ENCODE measurements around the gene RNU1-2.
"Not testable (repeated sequence)": the region's sequence is repeated elsewhere in the genome, so short reads cannot be mapped to it uniquely, and the experiment has no call there.

The RNU1-2 gene

GRCh38 chr1:16931206-16931934, 35.6 kb downstream of the RNU1-2 start:
- H3K27ac ChIP-seq (ENCODE audit: low read depth, low read length); H3K4me1 ChIP-seq (ENCODE audit: control insufficient read depth, insufficient read depth, low read length); H3K9me3 ChIP-seq (ENCODE audit: control insufficient read depth, insufficient read depth, low read length); H3K27me3 ChIP-seq (ENCODE audit: control insufficient read depth, insufficient read depth, low read length); H3K4me3 ChIP-seq (ENCODE audit: low read depth, low read length); H3K9ac ChIP-seq (ENCODE audit: low read depth, low read length): not testable (repeated sequence)
- H3K36me3 ChIP-seq (ENCODE audit: control insufficient read depth, insufficient read depth, low read length) = peaks cover 54% of the 10 kb centered on the region

- H3K36me3 ChIP-seq (ENCODE audit: control insufficient read depth, insufficient read depth, low read length) = peaks cover 65% of the 10 kb centered on the region
- not testable (repeated sequence) for H3K9ac ChIP-seq (ENCODE audit: low read depth, low read length); H3K27me3 ChIP-seq (ENCODE audit: control insufficient read depth, insufficient read depth, low read length); H3K4me3 ChIP-seq (ENCODE audit: low read depth, low read length); H3K9me3 ChIP-seq (ENCODE audit: control insufficient read depth, insufficient read depth, low read length); H3K27ac ChIP-seq (ENCODE audit: low read depth, low read length); H3K4me1 ChIP-seq (ENCODE audit: control insufficient read depth, insufficient read depth, low read length)
Observed at GRCh38 chr1:16933945-16934344, 38.2 kb downstream of the RNU1-2 start.

DNA sequence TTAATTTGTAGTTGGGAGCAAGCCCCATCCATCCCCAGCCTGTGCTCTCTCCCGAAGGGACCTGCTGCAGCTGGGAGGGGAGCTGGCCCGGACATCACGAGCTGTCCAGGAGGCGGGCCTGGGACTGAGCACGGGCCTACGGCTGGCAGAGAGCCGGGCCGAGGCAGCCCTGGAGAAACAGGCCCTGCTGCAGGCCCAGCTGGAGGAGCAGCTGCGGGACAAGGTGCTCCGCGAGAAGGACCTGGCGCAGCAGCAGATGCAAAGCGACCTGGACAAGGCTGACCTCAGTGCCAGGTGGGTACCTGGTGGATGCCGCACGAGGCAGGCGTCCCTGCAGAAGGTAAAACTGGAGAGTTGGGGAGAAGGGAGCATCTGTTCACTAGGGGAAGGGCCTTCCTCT, 40.8 kb downstream of the RNU1-2 start:
- not testable (repeated sequence) for H3K27me3 ChIP-seq (ENCODE audit: control insufficient read depth, insufficient read depth, low read length); H3K4me1 ChIP-seq (ENCODE audit: control insufficient read depth, insufficient read depth, low read length); H3K9ac ChIP-seq (ENCODE audit: low read depth, low read length); H3K27ac ChIP-seq (ENCODE audit: low read depth, low read length); H3K9me3 ChIP-seq (ENCODE audit: control insufficient read depth, insufficient read depth, low read length); H3K4me3 ChIP-seq (ENCODE audit: low read depth, low read length)
- peaks cover 67% of the 10 kb centered on the region for H3K36me3 ChIP-seq (ENCODE audit: control insufficient read depth, insufficient read depth, low read length)

- H3K9me3 ChIP-seq (ENCODE audit: control insufficient read depth, insufficient read depth, low read length) = no peaks in the 10 kb centered on the region
- peak overlapping the region; percentile 44 for H3K4me3 ChIP-seq (ENCODE audit: low read depth, low read length)
- H3K4me1 ChIP-seq (ENCODE audit: control insufficient read depth, insufficient read depth, low read length) = peaks cover 7% of the 10 kb centered on the region
- no peak overlapping the region for H3K9ac ChIP-seq (ENCODE audit: low read depth, low read length)
- H3K27me3 ChIP-seq (ENCODE audit: control insufficient read depth, insufficient read depth, low read length) = no peaks in the 10 kb centered on the region
- H3K27ac ChIP-seq (ENCODE audit: low read depth, low read length) = peak overlapping the region; percentile 72
- peaks cover 67% of the 10 kb centered on the region for H3K36me3 ChIP-seq (ENCODE audit: control insufficient read depth, insufficient read depth, low read length)
Observed at GRCh38 chr1:16938351-16939321, 42.9 kb downstream of the RNU1-2 start.

DNA sequence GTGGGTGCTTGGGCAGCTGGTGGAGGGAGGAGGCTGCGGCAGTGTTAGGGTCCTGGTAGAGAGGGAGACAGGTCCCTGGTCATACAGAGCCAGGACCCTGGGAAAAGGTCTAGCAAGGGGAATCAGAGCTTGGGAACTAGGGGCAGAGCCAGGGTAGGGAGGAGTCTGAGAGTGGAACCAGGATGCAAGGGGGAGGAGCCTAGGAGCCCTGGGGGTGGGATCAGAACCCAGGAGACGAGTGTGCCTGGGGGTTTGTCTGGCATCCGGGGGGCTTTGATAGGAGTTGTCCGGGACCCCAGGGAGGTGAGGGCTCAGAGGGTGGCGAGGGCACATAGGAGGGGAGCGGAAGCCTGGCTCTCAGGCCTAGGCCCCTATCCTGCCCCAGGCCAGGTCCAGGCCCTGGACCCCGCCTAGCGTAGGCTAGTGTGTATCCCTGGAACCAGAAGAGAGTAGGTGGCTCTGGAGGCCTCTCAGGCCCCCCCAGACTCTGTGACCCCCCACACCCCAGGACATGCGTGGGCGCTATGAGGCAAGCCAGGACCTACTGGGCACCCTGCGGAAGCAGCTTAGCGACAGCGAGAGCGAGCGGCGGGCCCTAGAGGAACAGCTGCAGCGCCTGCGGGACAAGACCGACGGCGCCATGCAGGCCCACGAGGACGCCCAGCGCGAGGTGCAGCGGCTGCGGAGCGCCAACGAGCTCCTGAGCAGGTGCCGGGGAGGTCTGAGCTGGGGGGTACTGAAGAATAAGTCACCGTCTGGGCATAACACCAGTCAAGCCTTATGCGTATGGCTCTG, 43.8 kb downstream of the RNU1-2 start:
- H3K9me3 ChIP-seq (ENCODE audit: control insufficient read depth, insufficient read depth, low read length); H3K27me3 ChIP-seq (ENCODE audit: control insufficient read depth, insufficient read depth, low read length); H3K4me3 ChIP-seq (ENCODE audit: low read depth, low read length); H3K9ac ChIP-seq (ENCODE audit: low read depth, low read length); H3K4me1 ChIP-seq (ENCODE audit: control insufficient read depth, insufficient read depth, low read length): not testable (repeated sequence)
- Histone ChIP-seq H3K36me3 (ENCODE audit: control insufficient read depth, insufficient read depth, low read length) (peaks cover 67% of the 10 kb centered on the region), H3K27ac (ENCODE audit: low read depth, low read length) (peak overlapping the region; percentile 72)

DNA sequence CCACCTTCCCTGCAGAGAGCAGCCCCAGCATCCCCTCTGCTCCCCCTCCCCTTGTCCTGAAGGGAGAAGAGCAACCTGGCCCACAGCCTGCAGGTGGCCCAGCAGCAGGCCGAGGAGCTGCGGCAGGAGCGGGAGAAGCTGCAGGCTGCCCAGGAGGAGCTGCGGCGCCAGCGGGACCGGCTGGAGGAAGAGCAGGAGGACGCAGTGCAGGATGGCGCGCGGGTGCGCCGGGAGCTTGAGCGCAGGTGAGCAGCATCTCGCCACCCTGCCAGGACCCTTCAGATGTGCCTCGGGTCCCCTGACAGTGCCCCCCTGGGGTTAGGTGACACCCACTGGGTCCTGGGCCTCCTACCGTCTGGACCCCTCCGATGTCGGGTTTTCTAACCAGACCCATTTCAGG, 48.3 kb downstream of the RNU1-2 start:
- peaks cover 76% of the 10 kb centered on the region for H3K36me3 ChIP-seq (ENCODE audit: control insufficient read depth, insufficient read depth, low read length)
- H3K27ac ChIP-seq (ENCODE audit: low read depth, low read length) = no peak overlapping the region
- H3K4me3 ChIP-seq (ENCODE audit: low read depth, low read length) = no peak overlapping the region
- H3K9me3 ChIP-seq (ENCODE audit: control insufficient read depth, insufficient read depth, low read length) = no peaks in the 10 kb centered on the region
- no peaks in the 10 kb centered on the region for H3K4me1 ChIP-seq (ENCODE audit: control insufficient read depth, insufficient read depth, low read length)
- H3K27me3 ChIP-seq (ENCODE audit: control insufficient read depth, insufficient read depth, low read length) = no peaks in the 10 kb centered on the region
- no peak overlapping the region for H3K9ac ChIP-seq (ENCODE audit: low read depth, low read length)

DNA sequence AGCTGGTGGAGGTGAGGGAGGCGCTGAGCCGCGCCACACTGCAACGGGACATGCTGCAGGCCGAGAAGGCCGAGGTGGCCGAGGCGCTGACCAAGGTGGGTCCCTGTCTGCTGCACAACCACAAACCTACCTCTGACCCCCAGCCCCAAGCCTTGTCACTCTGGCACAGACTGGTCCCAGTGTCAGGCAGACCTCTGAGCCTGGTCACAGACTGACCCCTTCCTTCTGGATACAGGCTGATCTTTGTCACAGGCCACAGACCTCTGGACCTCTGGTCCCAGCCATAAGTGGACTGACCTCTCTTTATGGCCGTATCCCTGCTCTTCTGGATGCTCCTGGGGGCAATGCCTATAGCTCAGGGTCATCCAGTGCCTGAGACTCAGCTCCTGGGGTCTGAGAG, 49.7 kb downstream of the RNU1-2 start:
- H3K36me3 ChIP-seq (ENCODE audit: control insufficient read depth, insufficient read depth, low read length) = peaks cover 75% of the 10 kb centered on the region
- not testable (repeated sequence) for H3K27ac ChIP-seq (ENCODE audit: low read depth, low read length); H3K4me1 ChIP-seq (ENCODE audit: control insufficient read depth, insufficient read depth, low read length); H3K9me3 ChIP-seq (ENCODE audit: control insufficient read depth, insufficient read depth, low read length); H3K4me3 ChIP-seq (ENCODE audit: low read depth, low read length); H3K9ac ChIP-seq (ENCODE audit: low read depth, low read length); H3K27me3 ChIP-seq (ENCODE audit: control insufficient read depth, insufficient read depth, low read length)
